A673 (cell line): Measurements from ENCODE around the gene RANBP10. TPM values are rescaled to one million over a fixed set of nuclear protein-coding genes. Genes with fewer than 3 reads are reported as not detected.

Experiments
- BruUV-seq: library from RNA; stranded (reverse); fragments of 400-500 nt; replicated peaks from 2 replicates; lab custom pipeline; 2021; lab: Mats Ljungman, UMichigan
- CTCF ChIA-PET: fragments of 300-600 bp; sonication (Branson Sonifier 250); formaldehyde crosslinking; loops from one replicate; lab custom pipeline; 2022; ENCODE audit warnings: antibody characterized with exemption; lab: Charles Lee
- POLR2A ChIA-PET: fragments of 300-600 bp; sonication (Branson Sonifier 250); formaldehyde crosslinking; loops from one replicate; lab custom pipeline; 2022; ENCODE audit warnings: antibody characterized with exemption; ENCODE audit not compliant: low non-redundant PET; lab: Charles Lee
- DNase-seq: peaks from one replicate; pipeline ENCODE4 v3.0.0-alpha.2; 2015; ENCODE audit warnings: low spot score
- H3K27ac ChIP-seq: fragments of 200-600 bp; sonication (generic); 2 replicates; pipeline ENCODE4 v1.5.1; 2016; ENCODE audit warnings: mixed run types, low read depth, mild to moderate bottlenecking, mixed read lengths, antibody characterized with exemption, low read length; ENCODE audit not compliant: poor library complexity, severe bottlenecking
- H3K27me3 ChIP-seq: fragments of 200-600 bp; sonication (generic); replicated peaks from 2 replicates; pipeline ENCODE4 v1.6.1; 2017; ENCODE audit warnings: mixed run types, low read depth, mild to moderate bottlenecking, mixed read lengths, antibody characterized with exemption, low read length; ENCODE audit not compliant: insufficient read depth, poor library complexity
- H3K36me3 ChIP-seq: fragments of 200-600 bp; sonication (generic); 2 replicates; pipeline ENCODE4 v1.6.1; 2016; ENCODE audit warnings: mixed run types, mild to moderate bottlenecking, mixed read lengths, antibody characterized with exemption, low read length; ENCODE audit not compliant: insufficient read depth, poor library complexity, severe bottlenecking
- H3K4me1 ChIP-seq: fragments of 200-600 bp; sonication (generic); 2 replicates; pipeline ENCODE4 v1.6.1; 2017; ENCODE audit warnings: mixed run types, mild to moderate bottlenecking, mixed read lengths, antibody characterized with exemption, low read length; ENCODE audit not compliant: insufficient read depth, poor library complexity, severe bottlenecking
- H3K4me3 ChIP-seq: fragments of 200-600 bp; sonication (generic); 2 replicates; pipeline ENCODE4 v1.5.1; 2016; ENCODE audit warnings: low read depth, mixed run types, mild to moderate bottlenecking, mixed read lengths, low read length; ENCODE audit not compliant: poor library complexity, severe bottlenecking
- H3K9me3 ChIP-seq: fragments of 200-600 bp; sonication (generic); 2 replicates; pipeline ENCODE4 v1.6.1; 2016; ENCODE audit warnings: mixed run types, low read depth, mild to moderate bottlenecking, mixed read lengths, antibody characterized with exemption, low read length; ENCODE audit not compliant: poor library complexity, severe bottlenecking
- CTCF ChIP-seq: fragments of 300-800, 200-600 bp; sonication (generic); conservative IDR thresholded peaks from 2 replicates; pipeline ENCODE4 v1.5.1; 2017; ENCODE audit warnings: low read depth, mild to moderate bottlenecking, antibody characterized with exemption, low read length, moderate library complexity, mixed read lengths
- EZH2 ChIP-seq: fragments of 200-600 bp; sonication (generic); IDR thresholded peaks from 2 replicates; pipeline ENCODE4 v1.6.1; 2017; ENCODE audit warnings: borderline replicate concordance, low read depth, mild to moderate bottlenecking, mixed read lengths, antibody characterized with exemption, low read length; ENCODE audit not compliant: poor library complexity, severe bottlenecking
- intact Hi-C: fragments of 100-400 bp; cut with micrococcal nuclease; formaldehyde crosslinking; loops from one replicate; pipeline ENCODE4 v1.10.0; 2022; ENCODE audit not compliant: unreplicated experiment
- total RNA-seq: library from RNA; stranded (reverse); gene quantifications from 2 replicates; pipeline ENCODE4 v1.2.3, GENCODE V29; 2021

The RANBP10 gene
- total RNA-seq, 1 experiment from 2014 or later, result 28.0 TPM

- Histone ChIP-seq H3K36me3 (peaks cover 9% of the 10 kb centered on the region), H3K27me3 (no peaks in the 10 kb centered on the region), H3K4me1 (peaks cover 14% of the 10 kb centered on the region), H3K27ac (peak overlapping the region; percentile 83), H3K4me3 (peak overlapping the region; percentile 78), H3K9me3 (no peaks in the 10 kb centered on the region)
- TF ChIP-seq EZH2, result no peak
- no peak for TF ChIP-seq CTCF
- no peak for DNase-seq
- intact Hi-C loops, result loop anchor here (5.0 kb wide), 1 partner anchor 135 kb away; no protein-coding TSS in a partner anchor
- ChIA-PET CTCF (interaction anchor here (0.5 to 1.3 kb wide), 5 partner anchors 8 to 287 kb away, joined by 6 to 18 read pairs (median 8); no protein-coding TSS in a partner anchor), POLR2A (no interaction called here)
- no TSS peak for BruUV-seq
These were observed 855 bp upstream of the RANBP10 start for GRCh38 chr16:67807148-67807682.

- TF ChIP-seq CTCF (no peak), EZH2 (no peak)
- no peaks in the 10 kb centered on the region for H3K27me3 ChIP-seq
- peaks cover 14% of the 10 kb centered on the region for H3K4me1 ChIP-seq
- intact Hi-C loops, result loop anchor here (5.0 kb wide), 1 partner anchor 134 kb away; no protein-coding TSS in a partner anchor
- CTCF ChIA-PET, result interaction anchor here (1.0 to 1.2 kb wide), 3 partner anchors 9 to 13 kb away, joined by 5 to 18 read pairs (median 9); no protein-coding TSS in a partner anchor
- DNase-seq, result no peak
- POLR2A ChIA-PET, result interaction anchor here (0.6 kb wide), 1 partner anchor 146 kb away, joined by 3 read pairs; the partner anchor contains the start of gene ACD
- peak overlapping the region; percentile 78 for H3K4me3 ChIP-seq
- peak overlapping the region; percentile 83 for H3K27ac ChIP-seq
- no peaks in the 10 kb centered on the region for H3K9me3 ChIP-seq
- no TSS peak for BruUV-seq
- H3K36me3 ChIP-seq, result peaks cover 15% of the 10 kb centered on the region
These were observed 487 bp downstream of the RANBP10 start for GRCh38 chr16:67805718-67806427.

GRCh38 chr16:67804853-67805542 lies 1.4 kb downstream of the RANBP10 start:
- H3K9me3 ChIP-seq, result no peaks in the 10 kb centered on the region
- ChIA-PET CTCF (no interaction called here), POLR2A (no interaction called here)
- DNase-seq, result no peak
- no peak for TF ChIP-seq EZH2
- TF ChIP-seq CTCF, result no peak
- BruUV-seq, result TSS peak; percentile 47
- H3K4me1 ChIP-seq, result peaks cover 14% of the 10 kb centered on the region
- intact Hi-C loops, result loop anchor here (5.0 kb wide), 1 partner anchor 133 kb away; no protein-coding TSS in a partner anchor
- H3K4me3 ChIP-seq, result peak overlapping the region; percentile 78
- no peaks in the 10 kb centered on the region for H3K27me3 ChIP-seq
- H3K36me3 ChIP-seq, result peaks cover 15% of the 10 kb centered on the region
- peak overlapping the region; percentile 83 for H3K27ac ChIP-seq
